Measurements from ENCODE around the gene IGFBPL1.

DNA sequence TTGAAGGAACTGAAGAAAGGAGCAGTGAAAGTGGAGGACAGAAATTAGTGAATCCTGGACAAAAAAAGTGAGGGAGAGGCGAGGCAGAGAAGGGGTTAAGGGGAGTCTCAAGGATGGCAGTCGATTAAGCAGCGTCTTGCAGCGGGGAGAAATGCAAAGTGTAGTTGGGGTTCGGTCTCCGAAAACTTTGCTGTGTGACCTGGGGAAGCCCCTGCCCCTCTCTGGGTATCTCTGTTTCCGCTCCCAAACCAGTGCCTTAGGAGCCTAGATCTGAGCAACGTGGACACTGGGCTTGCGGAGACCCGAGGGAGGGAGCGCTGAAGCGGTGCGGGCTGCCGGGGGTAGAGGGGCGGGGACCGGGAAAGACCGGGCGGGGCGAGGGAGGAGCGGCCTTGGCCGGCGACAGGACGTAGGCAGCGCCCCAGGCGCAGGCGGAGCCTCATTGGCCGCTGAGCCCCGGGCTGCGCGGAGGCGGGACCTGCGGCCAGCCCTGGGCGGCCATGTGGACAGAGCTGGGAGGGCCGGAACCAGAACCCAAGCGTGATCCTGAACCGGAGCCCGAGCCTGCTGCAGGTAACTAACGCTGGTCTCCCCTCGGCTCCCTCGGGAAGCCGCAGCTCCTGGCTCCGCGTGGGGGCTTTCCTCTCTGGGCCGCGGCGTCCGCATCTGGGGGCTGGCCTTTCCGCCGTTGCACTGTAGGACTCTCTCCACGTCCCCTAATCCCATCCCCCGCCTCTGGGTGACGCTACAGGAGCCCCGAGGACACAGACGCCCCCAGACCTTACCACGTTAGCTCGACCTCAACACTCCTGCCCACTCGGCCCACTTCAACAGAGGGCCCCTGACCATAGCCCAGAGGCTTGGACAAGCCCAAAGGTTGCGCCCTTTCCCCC is 31.8 kb downstream of the IGFBPL1 start, which contains the start of gene ALDH1B1:
- TF ChIP-seq, protein P1, sequence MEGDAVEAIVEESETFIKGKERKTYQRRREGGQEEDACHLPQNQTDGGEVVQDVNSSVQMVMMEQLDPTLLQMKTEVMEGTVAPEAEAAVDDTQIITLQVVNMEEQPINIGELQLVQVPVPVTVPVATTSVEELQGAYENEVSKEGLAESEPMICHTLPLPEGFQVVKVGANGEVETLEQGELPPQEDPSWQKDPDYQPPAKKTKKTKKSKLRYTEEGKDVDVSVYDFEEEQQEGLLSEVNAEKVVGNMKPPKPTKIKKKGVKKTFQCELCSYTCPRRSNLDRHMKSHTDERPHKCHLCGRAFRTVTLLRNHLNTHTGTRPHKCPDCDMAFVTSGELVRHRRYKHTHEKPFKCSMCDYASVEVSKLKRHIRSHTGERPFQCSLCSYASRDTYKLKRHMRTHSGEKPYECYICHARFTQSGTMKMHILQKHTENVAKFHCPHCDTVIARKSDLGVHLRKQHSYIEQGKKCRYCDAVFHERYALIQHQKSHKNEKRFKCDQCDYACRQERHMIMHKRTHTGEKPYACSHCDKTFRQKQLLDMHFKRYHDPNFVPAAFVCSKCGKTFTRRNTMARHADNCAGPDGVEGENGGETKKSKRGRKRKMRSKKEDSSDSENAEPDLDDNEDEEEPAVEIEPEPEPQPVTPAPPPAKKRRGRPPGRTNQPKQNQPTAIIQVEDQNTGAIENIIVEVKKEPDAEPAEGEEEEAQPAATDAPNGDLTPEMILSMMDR (conservative IDR thresholded peaks at IDR 0.05): no peak; the same call in 1 of the 2 replicates
- no peak for TF ChIP-seq EZH2 (IDR thresholded peaks at IDR 0.05; ENCODE audit: low read depth)

Measured in PC-9 (cell line).